Activated naive CD4-positive, alpha-beta T cell treated with anti-CD3 and anti-CD28 coated beads, Interleukin-2, amount 10 ng/mL, durations not matched to agents 7 days and 5 days (primary cell): ENCODE measurements around the gene OR1K1.

Experiments used
- CTCF ChIA-PET: fragments of 350-600 bp; sonication (Branson Sonifier 250); formaldehyde crosslinking; loops from one replicate; lab custom pipeline; 2021; ENCODE audit warnings: antibody characterized with exemption; lab: Charles Lee
- DNase-seq: peaks from one replicate; pipeline ENCODE4 v3.0.0-alpha.2; 2020
- H3K27ac Mint-ChIP-seq: one replicate; pipeline ENCODE4 v1.8.0; 2021; ENCODE audit warnings: mild to moderate bottlenecking, moderate library complexity, mixed read lengths
- H3K27me3 Mint-ChIP-seq: one replicate; pipeline ENCODE4 v1.8.0; 2021; ENCODE audit warnings: mild to moderate bottlenecking, mixed read lengths
- H3K36me3 Mint-ChIP-seq: one replicate; pipeline ENCODE4 v1.8.0; 2021; ENCODE audit warnings: mixed read lengths
- H3K4me1 Mint-ChIP-seq: one replicate; pipeline ENCODE4 v1.8.0; 2021; ENCODE audit warnings: mixed read lengths
- H3K4me3 Mint-ChIP-seq: one replicate; pipeline ENCODE4 v1.8.0; 2021; ENCODE audit warnings: mild to moderate bottlenecking, moderate library complexity, mixed read lengths
- H3K9me3 Mint-ChIP-seq: one replicate; pipeline ENCODE4 v1.8.0; 2021; ENCODE audit warnings: mixed read lengths

The OR1K1 gene

GRCh38 chr9:122800066-122801060 lies at the start of gene OR1K1:
Gene OR1K1, plus strand, starts transcription at chr9:122800123. Its CDS starts 0 bp downstream, at chr9:122800123.
- CTCF ChIA-PET: no interaction called here
- Mint-ChIP-seq H3K9me3 (no peaks in the 10 kb centered on the region), H3K4me3 (no peak within 1 kb of the TSS), H3K27ac (no peak within 1 kb of the TSS), H3K27me3 (no peaks in the 10 kb centered on the region), H3K36me3 (no peaks in the 10 kb centered on the region), H3K4me1 (no peaks in the 10 kb centered on the region)
- DNase-seq: no peak

- H3K4me3 Mint-ChIP-seq: no peak overlapping the region
- H3K27me3 Mint-ChIP-seq: no peaks in the 10 kb centered on the region
- peaks cover 23% of the 10 kb centered on the region for H3K9me3 Mint-ChIP-seq
- no peaks in the 10 kb centered on the region for H3K36me3 Mint-ChIP-seq
- H3K4me1 Mint-ChIP-seq: no peaks in the 10 kb centered on the region
- CTCF ChIA-PET: interaction anchor here (0.7 kb wide), 1 partner anchor 14 kb away, joined by 3 read pairs; no protein-coding TSS in a partner anchor
- no peak overlapping the region for H3K27ac Mint-ChIP-seq
- no peak for DNase-seq
These were observed 45.1 kb upstream of the OR1K1 start for GRCh38 chr9:122754825-122755224.

- H3K36me3 Mint-ChIP-seq: no peaks in the 10 kb centered on the region
- DNase-seq: no peak
- H3K27ac Mint-ChIP-seq: no peak overlapping the region
- no peak overlapping the region for H3K4me3 Mint-ChIP-seq
- no peaks in the 10 kb centered on the region for H3K4me1 Mint-ChIP-seq
- CTCF ChIA-PET: no interaction called here
- no peaks in the 10 kb centered on the region for H3K27me3 Mint-ChIP-seq
- H3K9me3 Mint-ChIP-seq: peaks cover 12% of the 10 kb centered on the region
These were observed 32.1 kb upstream of the OR1K1 start for GRCh38 chr9:122767817-122768216.

- DNase-seq: no peak
- CTCF ChIA-PET: no interaction called here
- H3K36me3 Mint-ChIP-seq: no peaks in the 10 kb centered on the region
- no peak overlapping the region for H3K27ac Mint-ChIP-seq
- no peaks in the 10 kb centered on the region for H3K4me1 Mint-ChIP-seq
- no peak overlapping the region for H3K4me3 Mint-ChIP-seq
- H3K27me3 Mint-ChIP-seq: no peaks in the 10 kb centered on the region
- H3K9me3 Mint-ChIP-seq: peaks cover 7% of the 10 kb centered on the region
These were observed 22.9 kb upstream of the OR1K1 start for GRCh38 chr9:122777052-122777451.

GRCh38 chr9:122777935-122778627 lies 21.8 kb upstream of the OR1K1 start:
- no peak for DNase-seq
- H3K27me3 Mint-ChIP-seq: no peaks in the 10 kb centered on the region
- CTCF ChIA-PET: no interaction called here

GRCh38 chr9:122779181-122779580 lies 20.7 kb upstream of the OR1K1 start:
- Mint-ChIP-seq H3K36me3 (no peaks in the 10 kb centered on the region), H3K9me3 (no peaks in the 10 kb centered on the region), H3K27ac (no peak overlapping the region), H3K4me1 (no peaks in the 10 kb centered on the region), H3K4me3 (no peak overlapping the region), H3K27me3 (no peaks in the 10 kb centered on the region)
- CTCF ChIA-PET: no interaction called here
- DNase-seq: no peak

More at GRCh38 chr9:122777935-122778627, 21.8 kb upstream of the OR1K1 start:
- Mint-ChIP-seq H3K27ac (no peak overlapping the region), H3K9me3 (peaks cover 5% of the 10 kb centered on the region), H3K4me3 (no peak overlapping the region), H3K36me3 (no peaks in the 10 kb centered on the region), H3K4me1 (no peaks in the 10 kb centered on the region)

GRCh38 chr9:122780026-122780425 lies 19.9 kb upstream of the OR1K1 start:
- no peaks in the 10 kb centered on the region for H3K4me1 Mint-ChIP-seq
- H3K9me3 Mint-ChIP-seq: no peaks in the 10 kb centered on the region
- no peak overlapping the region for H3K4me3 Mint-ChIP-seq
- DNase-seq: no peak
- no peaks in the 10 kb centered on the region for H3K27me3 Mint-ChIP-seq
- no peaks in the 10 kb centered on the region for H3K36me3 Mint-ChIP-seq
- H3K27ac Mint-ChIP-seq: no peak overlapping the region
- CTCF ChIA-PET: interaction anchor here (0.6 kb wide), 1 partner anchor 325 kb away, joined by 4 read pairs; no protein-coding TSS in a partner anchor

GRCh38 chr9:122781671-122782070 lies 18.3 kb upstream of the OR1K1 start:
- H3K27me3 Mint-ChIP-seq: no peaks in the 10 kb centered on the region
- CTCF ChIA-PET: no interaction called here
- H3K4me3 Mint-ChIP-seq: no peak overlapping the region
- no peak for DNase-seq
- no peak overlapping the region for H3K27ac Mint-ChIP-seq
- H3K4me1 Mint-ChIP-seq: no peaks in the 10 kb centered on the region
- no peaks in the 10 kb centered on the region for H3K9me3 Mint-ChIP-seq
- H3K36me3 Mint-ChIP-seq: no peaks in the 10 kb centered on the region

- Mint-ChIP-seq H3K36me3 (no peaks in the 10 kb centered on the region), H3K4me1 (no peaks in the 10 kb centered on the region), H3K27ac (no peak overlapping the region), H3K9me3 (no peaks in the 10 kb centered on the region), H3K4me3 (no peak overlapping the region), H3K27me3 (no peaks in the 10 kb centered on the region)
- CTCF ChIA-PET: no interaction called here
- no peak for DNase-seq
These were observed 14.7 kb upstream of the OR1K1 start for GRCh38 chr9:122785269-122785668.

GRCh38 chr9:122786338-122786737 lies 13.6 kb upstream of the OR1K1 start:
- Mint-ChIP-seq H3K9me3 (no peaks in the 10 kb centered on the region), H3K27me3 (no peaks in the 10 kb centered on the region), H3K36me3 (no peaks in the 10 kb centered on the region), H3K4me1 (no peaks in the 10 kb centered on the region), H3K4me3 (no peak overlapping the region), H3K27ac (no peak overlapping the region)
- CTCF ChIA-PET: interaction anchor here (0.6 kb wide), 1 partner anchor 601 kb away, joined by 3 read pairs; no protein-coding TSS in a partner anchor
- DNase-seq: no peak

- H3K27ac Mint-ChIP-seq: no peak within 1 kb of the TSS
- DNase-seq: no peak
- CTCF ChIA-PET: no interaction called here
- no peaks in the 10 kb centered on the region for H3K27me3 Mint-ChIP-seq
- H3K4me3 Mint-ChIP-seq: no peak within 1 kb of the TSS
- H3K9me3 Mint-ChIP-seq: no peaks in the 10 kb centered on the region
- H3K4me1 Mint-ChIP-seq: no peaks in the 10 kb centered on the region
- H3K36me3 Mint-ChIP-seq: no peaks in the 10 kb centered on the region
These were observed 11.1 kb upstream of the OR1K1 start, which contains the start of gene OR5C1 for GRCh38 chr9:122788831-122789230. Gene OR5C1, plus strand, starts transcription at chr9:122788933. Its CDS starts 0 bp downstream, at chr9:122788933.

- Mint-ChIP-seq H3K9me3 (no peaks in the 10 kb centered on the region), H3K4me1 (no peaks in the 10 kb centered on the region), H3K36me3 (no peaks in the 10 kb centered on the region), H3K4me3 (no peak overlapping the region), H3K27ac (no peak overlapping the region), H3K27me3 (no peaks in the 10 kb centered on the region)
- DNase-seq: no peak
- CTCF ChIA-PET: no interaction called here
These were observed 10.5 kb upstream of the OR1K1 start for GRCh38 chr9:122789256-122790046.

- Mint-ChIP-seq H3K36me3 (no peaks in the 10 kb centered on the region), H3K27ac (no peak overlapping the region), H3K4me3 (no peak overlapping the region), H3K9me3 (no peaks in the 10 kb centered on the region), H3K4me1 (no peaks in the 10 kb centered on the region), H3K27me3 (no peaks in the 10 kb centered on the region)
- no peak for DNase-seq
- CTCF ChIA-PET: no interaction called here
These were observed 7.9 kb upstream of the OR1K1 start for GRCh38 chr9:122791872-122792669.
